Mucosa of gallbladder (tissue), 1 donor: ENCODE results near the gene CDKAL1. TPM values are rescaled to one million over a fixed set of nuclear protein-coding genes. Genes with fewer than 3 reads are reported as not detected.
"Not testable (repeated sequence)": the region's sequence is repeated elsewhere in the genome, so short reads cannot be mapped to it uniquely, and the experiment has no call there.

Experiments used
- DNase-seq: peaks from one replicate; pipeline ENCODE4 v3.0.0-alpha.2; 2020; ENCODE audit warnings: low spot score
- total RNA-seq: library from RNA; stranded (reverse); gene quantifications from one replicate; pipeline ENCODE4 v1.2.1, GENCODE V29; 2021
- donor health status: DM: no; HTN: no; CAD: no.

Gene CDKAL1
- total RNA-seq, 1 donor from 2014 or later = 13.1 TPM

DNA sequence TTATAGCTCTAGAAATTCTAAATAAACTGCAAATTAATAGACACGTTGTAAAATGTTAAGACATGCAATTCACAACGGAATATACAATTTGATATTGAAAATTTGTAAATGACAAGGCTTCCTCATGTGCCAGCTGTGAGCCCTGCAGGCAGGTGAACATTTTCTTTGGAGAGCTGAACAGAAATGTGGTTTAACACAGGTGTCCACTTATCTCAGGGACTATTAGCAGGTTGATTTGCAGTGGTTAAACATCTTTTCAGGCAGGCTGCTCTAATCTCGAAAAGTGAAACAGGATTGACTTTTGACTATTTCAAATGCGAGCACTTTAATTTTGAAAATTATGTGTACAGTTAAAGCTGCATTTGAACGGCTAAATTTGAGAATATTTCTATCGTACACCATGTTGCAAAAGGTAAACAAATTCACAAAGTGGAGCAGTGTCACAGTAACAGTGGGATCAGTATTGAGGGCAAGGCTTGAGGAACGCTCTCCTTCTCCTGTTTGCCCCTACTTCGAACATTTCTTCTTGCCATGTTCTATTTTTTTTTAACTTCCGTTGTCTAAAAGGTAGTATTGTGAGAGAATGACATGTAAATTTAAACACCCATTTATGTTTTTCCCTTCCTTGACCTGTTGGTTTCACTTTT lies 210.8 kb downstream of the CDKAL1 start:
- DNase-seq = no peak

DNA sequence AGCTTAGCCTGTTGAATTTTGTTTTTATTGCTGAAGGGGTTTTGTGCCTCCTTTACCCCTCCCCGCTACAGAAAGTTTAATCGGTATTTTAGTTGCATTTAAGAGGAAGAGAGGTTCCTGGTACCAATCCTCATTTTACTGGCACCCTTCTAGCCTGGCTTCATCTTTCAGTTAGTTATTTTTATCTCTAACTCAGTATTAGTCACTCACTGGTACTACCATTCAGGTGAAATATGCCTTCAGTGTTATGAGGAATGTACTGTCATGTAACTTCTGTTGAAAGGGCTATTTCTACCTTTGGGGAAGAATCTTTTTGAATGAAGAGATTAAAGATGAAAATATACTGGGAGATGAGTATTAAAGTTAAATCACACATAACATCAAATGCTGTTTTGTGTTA lies 211.8 kb downstream of the CDKAL1 start:
- no peak for DNase-seq

DNA sequence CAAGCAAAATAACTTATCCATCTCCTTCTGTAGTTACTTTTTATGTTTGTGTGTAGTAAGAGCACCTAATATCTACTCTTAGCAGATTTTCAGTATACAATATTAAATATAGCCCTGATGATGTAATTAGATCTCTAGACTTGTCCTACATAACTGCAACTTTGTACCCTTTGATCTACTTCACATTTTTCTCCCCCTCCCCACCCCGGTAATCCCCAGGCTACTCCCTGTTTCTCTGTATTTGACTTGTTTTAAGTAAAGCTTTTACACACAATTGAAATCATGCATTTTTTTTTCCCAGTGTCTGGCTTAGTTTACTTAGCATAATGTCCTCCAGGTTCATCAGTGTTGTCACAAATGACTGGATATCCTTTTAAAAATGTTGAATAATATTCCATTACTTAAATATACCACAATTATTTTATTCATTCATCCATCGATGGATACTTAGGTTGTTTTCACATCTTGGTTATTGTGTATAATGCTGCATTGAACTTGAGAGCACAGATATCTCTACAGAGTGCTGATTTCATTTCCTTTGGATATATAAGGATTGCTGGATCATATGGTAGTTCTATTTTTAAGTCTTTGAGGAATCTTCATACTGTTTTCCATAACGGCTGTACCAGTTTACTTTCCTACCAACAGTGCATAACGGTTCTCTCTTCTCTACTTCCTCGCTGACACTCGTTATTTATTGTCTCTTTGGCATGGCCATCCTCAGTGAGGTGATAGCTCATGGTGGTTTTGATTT lies 212.7 kb downstream of the CDKAL1 start:
- no peak for DNase-seq

DNA sequence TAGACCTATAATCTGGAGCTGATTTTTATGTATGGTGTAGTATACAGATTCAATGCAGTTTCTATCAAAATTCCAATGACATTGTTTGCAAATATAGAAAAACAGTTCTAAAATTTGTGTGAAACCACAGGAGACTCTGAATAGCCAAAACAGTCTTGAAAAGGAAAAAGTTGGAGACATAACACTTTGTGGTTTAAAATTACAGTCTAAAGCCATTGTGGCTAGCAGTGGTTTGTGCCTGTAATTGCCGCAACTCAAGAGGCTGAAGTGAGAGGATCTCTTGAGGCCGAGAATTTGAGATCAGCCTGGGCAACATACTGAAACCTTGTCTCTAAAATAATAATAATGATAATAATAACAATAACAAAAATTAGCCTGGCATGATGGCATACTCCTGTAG lies 213.7 kb downstream of the CDKAL1 start:
- no peak for DNase-seq

DNA sequence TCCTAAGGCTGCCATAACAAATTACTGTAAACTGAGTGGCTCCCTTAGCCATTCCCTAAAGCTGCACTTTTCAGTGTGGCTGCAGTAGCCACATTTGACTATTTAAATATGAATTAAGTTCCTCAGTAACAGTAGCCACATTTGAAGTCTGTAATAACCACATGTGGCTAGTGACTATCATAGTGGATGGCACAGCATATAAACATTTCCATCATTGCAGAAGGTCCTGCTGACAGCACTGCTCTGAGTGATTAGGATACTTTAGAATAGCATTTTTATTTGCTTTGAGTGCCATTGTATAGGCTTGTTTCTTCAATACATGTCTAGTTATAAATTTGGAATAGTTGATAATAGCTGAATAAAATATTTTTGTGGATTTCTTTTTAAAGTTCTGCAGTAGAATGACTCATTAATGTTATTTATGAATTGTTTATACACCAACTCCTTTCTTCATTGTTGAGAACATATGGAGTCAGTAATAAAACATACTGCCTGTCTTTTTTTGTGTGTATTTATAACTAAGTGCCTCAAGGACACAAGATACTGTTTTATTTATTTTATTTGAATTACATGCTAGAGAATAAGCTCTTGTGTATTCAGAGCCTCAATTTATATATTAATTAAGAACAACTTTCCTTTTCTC lies 217.2 kb downstream of the CDKAL1 start:
- no peak for DNase-seq

DNA sequence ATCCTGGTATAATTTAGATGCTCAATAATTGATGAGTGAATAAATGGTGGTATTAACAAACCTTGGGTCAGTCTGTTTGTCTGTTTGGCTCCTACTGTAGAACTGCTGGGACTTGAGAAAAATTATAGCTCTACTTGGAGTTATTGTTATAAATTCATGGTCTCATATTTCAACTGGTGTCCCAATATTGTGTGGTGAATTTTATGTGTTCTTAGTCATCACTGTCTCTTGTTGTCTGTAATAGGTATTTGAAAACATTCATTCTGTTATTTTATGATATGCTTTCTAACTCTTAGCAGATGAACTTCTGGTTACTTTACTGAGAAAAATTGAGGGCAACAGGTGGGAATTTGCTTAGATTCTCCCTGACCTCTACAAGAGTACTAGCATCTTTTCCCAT lies 221.4 kb downstream of the CDKAL1 start:
- DNase-seq = no peak

DNA sequence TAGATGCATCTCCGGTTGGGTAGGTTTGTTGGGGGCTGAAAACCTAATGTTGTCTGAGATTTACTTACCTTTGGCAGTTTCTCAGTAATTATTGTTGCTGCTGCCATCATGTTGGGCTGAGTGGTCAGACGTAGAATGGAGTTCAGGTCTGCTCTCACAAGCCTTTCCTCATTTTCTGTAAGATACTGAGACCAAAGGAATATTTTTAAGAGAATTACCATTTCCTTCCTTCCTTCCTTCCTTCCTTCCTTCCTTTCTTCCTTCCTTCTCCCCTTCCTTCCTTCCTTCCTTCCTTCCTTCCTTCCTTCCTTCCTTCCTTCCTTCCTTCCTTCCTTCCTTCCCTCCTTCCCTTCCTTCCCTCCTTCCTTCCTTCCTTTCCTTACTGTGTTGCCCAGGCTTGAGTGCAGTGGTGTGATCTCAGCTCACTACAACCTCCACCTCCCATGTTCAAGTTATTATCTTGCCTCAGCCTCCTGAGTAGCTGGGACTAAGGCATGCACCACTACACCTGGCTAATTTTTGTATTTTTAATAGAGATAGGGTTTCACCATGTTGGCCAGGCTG lies 222.4 kb downstream of the CDKAL1 start:
- not testable (repeated sequence) for DNase-seq

DNA sequence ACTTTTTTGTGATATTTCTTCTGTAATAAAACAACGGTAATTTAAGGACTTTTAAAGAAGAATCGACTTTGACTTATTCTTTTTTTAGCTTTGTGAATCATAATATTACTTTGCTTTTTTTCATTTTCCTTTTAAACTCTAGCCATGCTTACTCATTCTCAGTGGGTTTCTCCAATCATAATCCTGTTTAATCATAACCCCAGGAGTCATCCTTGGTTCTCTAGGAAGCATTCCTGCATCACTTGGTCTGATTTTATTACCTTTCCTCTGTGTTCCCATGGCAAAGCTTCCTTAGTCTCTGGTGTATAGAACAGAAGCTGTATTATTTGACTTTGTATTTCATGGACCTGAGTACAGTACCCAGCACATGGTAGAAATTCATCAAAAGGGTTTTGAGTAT lies 223.5 kb downstream of the CDKAL1 start:
- no peak for DNase-seq

DNA sequence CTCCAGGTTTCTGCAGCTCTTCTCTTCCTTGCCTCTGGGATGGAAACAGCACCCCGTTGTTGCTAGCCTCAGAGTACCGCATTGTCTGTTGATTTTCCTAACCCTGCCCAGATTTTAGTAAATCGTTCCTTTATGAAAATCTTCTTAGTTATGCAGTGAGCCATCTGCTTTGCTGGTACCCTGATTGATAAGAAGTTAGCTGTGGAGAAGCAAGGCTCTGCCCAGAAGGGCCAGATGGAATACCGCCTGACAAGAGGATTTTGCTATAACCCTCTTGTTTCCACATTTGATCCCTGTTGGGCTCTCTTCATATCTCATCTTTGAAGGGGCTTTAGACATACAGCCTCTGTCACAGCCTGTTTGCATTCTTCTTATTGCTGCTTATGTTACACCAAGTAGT lies 229.0 kb downstream of the CDKAL1 start:
- DNase-seq = no peak

DNA sequence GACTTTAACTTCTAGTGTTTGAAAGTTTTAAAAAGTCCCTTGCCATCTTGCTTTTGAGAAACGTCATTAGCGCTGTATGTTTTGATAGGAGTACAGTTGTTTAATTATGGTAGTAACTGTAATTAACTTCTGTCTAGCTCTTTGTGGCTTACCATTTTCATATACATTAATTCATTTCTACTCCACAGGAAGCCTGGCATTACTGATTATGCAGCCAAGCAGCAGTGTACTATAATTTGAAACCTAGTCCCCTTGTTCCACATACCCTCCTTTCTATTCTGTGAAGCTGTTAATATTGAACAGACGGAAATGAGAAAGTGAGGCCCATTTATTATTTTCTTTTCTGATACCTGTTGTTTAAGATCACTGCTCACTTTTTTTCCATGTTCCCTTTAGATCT lies 235.4 kb downstream of the CDKAL1 start:
- DNase-seq = no peak

DNA sequence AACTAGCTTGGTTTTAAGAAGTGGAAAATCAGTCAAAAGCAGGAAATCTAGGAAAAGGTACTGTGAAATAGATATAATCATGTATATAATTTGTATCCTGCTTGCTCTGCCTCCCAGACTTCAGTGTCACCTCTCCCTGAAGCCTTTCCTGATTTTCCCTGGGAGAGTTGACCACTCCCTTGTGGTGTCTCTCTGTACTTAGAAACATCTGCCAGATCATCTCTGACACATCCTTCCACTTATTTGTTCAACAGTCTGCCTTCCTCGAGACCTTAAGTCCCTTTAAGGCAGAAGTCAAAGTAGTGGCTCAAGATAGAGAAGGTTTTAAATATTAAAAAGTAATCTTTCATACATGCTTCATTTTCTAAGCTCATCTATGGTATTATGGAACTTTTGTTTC lies 236.5 kb downstream of the CDKAL1 start:
- no peak for DNase-seq

DNA sequence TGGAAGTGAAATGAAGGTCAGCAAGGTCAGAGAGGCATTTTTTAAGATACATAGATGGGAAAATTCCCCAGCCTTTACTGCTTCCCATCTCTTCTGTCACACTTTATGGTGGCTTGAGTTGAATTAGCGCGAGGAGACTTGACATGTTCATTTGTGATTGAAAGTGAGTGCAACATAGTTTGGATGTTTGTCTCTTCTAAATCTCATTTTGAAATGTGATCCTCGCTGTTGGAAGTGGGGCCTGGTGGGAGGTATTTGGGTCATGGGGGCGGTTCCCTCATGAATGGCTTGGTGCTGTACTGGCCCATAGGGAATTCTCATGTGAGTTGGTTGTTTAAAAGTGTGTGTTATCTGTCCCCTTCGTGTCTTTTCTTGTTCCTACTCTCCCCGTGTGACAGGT lies 237.2 kb downstream of the CDKAL1 start:
- no peak for DNase-seq

DNA sequence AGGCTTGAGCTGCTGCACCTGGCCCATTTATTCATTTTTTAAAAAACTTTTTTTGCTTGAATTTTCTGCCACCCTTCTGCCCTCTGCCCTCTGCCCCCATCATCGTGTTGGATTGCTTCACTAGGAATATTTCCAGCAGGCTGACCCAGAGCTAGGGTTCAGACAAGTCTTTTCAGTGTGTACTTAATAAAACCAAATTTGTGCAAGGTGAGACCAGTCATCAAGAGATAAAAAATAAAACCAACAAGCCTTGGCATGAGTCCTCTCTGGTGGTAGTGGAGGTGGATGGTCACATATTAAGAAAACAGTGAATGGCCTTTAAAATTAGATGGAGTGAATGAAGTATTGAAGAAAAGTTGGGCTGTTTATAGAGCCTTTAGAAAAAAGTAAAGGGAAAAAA lies 239.6 kb downstream of the CDKAL1 start:
- no peak for DNase-seq

DNA sequence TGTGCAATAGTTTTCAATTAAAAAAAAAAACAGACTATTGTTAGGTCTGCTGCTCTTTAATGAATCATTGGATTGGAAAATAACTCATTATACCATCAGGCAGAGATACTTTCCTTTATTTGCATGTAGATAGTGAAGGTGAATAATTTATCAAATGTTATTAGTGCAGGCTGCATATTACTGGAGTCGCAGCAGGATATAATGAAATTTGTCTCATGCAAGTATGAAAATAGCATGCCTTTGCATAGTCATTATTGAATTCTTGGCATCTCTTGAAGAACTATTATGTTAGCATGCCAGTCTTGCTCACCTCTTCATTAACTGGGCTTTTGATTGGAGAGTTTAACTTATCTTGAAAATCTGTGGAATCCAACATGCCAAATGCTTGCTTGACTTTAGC lies 241.7 kb downstream of the CDKAL1 start:
- no peak for DNase-seq

DNA sequence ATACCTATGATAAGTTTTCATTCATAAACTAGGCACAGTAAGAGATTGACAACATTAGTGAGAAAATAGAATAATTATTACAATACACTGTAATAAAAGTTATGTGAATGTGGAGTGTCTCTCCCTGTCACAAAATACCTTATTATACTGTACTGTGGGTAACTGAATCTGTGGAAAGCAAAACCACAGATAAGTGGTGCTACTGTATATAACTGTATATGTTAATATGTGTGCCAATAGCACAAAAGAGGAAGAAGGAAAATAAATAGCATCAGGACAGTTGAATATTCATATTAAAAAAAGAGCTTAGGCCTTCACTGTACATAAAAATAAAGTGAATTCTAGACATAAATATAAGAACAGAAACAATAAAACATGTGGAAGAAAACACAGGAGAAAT lies 243.5 kb downstream of the CDKAL1 start:
- no peak for DNase-seq

DNA sequence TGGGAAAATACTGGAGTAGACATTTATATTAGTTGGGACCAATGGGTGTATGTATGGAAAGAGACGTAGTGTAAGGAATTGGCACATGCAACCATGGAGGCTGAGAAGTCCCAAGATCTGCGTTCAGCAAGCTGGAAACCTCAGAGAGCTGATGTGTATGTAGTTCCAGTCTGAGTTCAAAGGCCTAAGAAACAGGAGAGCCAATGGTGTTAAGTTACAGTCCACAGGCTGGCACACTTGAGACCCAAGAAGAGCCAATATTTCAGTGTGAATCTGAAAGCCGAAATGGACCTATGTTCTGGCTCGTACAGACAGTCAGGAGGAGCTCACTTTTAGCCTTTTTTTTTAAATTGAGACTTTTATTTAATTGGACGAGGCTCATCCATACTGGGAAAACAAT lies 244.2 kb downstream of the CDKAL1 start:
- no peak for DNase-seq

DNA sequence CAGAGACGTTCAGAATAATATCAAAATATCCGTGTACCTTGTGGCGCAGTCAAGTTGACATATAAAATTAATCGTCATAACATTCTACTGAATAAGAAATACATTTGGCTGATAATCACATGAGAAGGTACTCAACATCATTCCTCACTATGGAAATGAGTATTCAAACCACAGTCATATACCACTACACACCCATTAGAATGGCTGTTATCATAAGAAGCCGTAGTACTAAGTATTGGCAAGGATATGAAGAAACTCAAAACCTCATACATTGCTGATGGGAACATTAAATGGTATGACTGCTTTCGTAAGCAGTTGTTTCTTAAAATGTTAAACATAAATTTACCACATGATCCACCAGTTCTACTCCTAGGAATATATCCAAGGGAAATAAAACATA lies 244.7 kb downstream of the CDKAL1 start:
- DNase-seq = no peak

DNA sequence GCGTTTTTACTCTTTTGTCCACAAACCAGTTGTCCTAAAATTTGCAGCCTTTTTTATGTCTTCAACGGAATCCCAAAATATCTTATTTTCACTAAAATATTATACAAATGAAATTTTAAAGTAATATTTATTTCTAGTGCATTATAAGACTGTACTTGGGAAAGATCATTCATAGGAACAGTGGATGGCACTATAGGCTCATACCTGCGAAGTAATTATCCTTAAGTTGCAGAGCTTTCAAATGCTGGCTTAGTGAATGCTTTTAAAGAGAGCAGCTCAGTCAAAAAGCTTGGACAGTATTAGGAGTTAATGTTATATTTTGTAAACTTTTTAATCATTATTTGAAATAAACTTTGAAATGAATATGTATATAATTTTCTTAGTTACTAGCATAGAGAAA lies 254.9 kb downstream of the CDKAL1 start:
- no peak for DNase-seq

DNA sequence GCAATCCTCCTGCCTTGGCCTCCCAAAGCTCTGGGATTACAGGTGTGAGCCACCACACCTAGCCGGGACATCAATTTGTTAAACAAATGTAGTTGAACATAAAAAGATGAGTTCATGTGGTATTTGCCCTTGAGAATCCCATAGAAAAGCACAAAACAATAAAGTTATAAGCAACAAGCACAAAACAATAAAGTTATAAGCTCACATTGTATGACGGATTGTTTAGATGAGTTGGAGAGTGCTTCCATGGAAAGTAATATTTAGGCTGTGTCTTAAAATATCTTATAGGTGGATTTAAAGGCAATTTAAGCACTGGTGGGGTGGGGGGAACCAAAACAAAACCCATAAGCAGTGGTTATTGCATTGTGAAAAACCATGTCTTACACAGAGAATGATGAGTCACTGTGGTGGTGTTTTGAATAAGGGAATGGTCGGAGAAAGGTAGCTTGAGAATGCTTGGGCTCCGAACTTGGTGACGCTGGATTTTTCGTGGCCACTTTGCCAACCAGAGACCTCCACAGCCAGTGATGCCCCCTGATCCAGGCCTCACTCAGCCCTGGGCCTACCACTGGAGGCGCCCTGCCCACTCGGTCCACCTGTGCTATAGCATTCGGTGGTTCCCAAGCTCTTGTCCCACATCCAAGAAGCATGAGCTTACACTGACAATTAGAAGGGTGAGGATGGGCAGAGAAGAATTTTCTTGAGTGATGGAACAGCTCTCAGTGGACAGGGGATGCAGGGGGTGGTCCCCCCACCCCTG lies 256.0 kb downstream of the CDKAL1 start:
- no peak for DNase-seq

DNA sequence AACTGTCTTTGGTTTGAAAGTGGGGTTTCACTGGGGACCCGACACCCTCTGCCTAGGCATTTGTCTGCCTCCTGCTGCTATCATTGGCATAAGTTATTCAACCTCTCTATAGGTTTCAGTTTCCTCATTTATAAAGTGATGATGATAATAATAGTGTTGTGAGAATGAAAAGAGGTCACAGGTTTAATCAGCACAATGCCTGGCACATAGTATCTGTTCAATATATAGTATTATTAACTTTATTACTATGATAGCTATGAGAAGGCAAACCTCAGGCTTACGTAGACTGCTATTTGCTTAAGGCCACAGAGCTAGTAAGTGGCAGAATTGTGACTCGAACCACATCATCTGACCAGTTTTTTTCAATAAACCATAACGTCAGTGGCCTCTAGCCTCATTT lies 256.8 kb downstream of the CDKAL1 start:
- DNase-seq = no peak

DNA sequence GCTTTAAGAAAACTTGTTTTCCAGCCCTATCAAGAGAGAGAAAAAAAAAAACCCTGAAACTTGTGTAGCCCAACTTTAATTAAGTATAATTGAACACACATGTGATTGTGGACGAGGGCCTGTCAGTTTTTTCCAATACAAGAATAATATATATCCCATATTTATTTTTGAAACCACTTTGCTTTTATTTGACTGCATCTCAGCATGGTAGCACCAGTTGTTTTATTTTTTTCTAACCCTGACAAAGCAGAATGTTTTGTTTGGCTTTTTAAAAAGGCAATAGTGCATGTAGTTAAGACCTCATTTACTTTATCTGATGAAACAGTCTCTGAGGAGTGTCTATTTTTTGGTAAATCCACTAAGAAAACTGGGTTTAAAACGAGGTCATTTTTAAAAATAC lies 257.7 kb downstream of the CDKAL1 start:
- no peak for DNase-seq

DNA sequence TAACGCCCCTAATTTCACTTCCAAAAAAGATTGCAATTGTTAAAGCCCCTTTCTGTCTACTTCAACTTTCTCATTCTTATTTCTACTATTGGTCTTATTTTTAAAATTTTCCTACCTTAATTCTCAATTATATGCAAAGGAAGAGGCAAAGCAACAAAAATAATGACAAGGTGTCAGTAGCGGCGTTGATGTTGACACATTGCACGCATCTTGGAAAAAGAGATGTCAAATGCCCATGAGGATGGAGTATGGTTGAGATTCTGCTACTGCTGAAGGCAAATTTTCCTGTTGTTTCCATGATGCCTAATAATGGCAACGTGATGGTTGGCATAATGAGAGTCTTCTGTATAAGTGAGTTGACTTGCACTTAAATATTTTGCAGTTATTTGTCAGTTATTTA lies 258.9 kb downstream of the CDKAL1 start:
- DNase-seq = no peak
